WI38 (cell line): ENCODE results near the gene CLEC1B.

Experiments used
- H3K4me3 ChIP-seq: 2 replicates; pipeline ENCODE4 v1.5.1; 2011; ENCODE audit warnings: low read depth, mild to moderate bottlenecking, control low read depth, low read length
- TF ChIP-seq, protein P1 (sequence below): IDR thresholded peaks from 2 replicates; pipeline ENCODE4 v1.5.1; 2012; ENCODE audit warnings: low read depth, mild to moderate bottlenecking, control low read depth, low read length

The CLEC1B gene

GRCh38 chr12:9999016-9999415 is at the start of gene CLEC1B:
CLEC1B (minus strand) TSS chr12:9999121; CDS start chr12:9999100, 21 bp downstream.
- H3K4me3 ChIP-seq, result no peak within 1 kb of the TSS
- TF ChIP-seq, protein P1, sequence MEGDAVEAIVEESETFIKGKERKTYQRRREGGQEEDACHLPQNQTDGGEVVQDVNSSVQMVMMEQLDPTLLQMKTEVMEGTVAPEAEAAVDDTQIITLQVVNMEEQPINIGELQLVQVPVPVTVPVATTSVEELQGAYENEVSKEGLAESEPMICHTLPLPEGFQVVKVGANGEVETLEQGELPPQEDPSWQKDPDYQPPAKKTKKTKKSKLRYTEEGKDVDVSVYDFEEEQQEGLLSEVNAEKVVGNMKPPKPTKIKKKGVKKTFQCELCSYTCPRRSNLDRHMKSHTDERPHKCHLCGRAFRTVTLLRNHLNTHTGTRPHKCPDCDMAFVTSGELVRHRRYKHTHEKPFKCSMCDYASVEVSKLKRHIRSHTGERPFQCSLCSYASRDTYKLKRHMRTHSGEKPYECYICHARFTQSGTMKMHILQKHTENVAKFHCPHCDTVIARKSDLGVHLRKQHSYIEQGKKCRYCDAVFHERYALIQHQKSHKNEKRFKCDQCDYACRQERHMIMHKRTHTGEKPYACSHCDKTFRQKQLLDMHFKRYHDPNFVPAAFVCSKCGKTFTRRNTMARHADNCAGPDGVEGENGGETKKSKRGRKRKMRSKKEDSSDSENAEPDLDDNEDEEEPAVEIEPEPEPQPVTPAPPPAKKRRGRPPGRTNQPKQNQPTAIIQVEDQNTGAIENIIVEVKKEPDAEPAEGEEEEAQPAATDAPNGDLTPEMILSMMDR, result no peak

GRCh38 chr12:10048526-10048925 is 49.6 kb upstream of the CLEC1B start:
- no peak overlapping the region for H3K4me3 ChIP-seq
- TF ChIP-seq, protein P1, result no peak

- H3K4me3 ChIP-seq, result no peak overlapping the region
- TF ChIP-seq, protein P1, result no peak
Observed at GRCh38 chr12:10042167-10042566, 43.2 kb upstream of the CLEC1B start.

- no peak overlapping the region for H3K4me3 ChIP-seq
- TF ChIP-seq, protein P1, result no peak
Observed at GRCh38 chr12:10033783-10034545, 35.0 kb upstream of the CLEC1B start.

GRCh38 chr12:10031771-10032175 is 32.9 kb upstream of the CLEC1B start:
- H3K4me3 ChIP-seq, result peak overlapping the region; percentile 19; the same call in 1 of the 2 replicates
- TF ChIP-seq, protein P1, result no peak

DNA sequence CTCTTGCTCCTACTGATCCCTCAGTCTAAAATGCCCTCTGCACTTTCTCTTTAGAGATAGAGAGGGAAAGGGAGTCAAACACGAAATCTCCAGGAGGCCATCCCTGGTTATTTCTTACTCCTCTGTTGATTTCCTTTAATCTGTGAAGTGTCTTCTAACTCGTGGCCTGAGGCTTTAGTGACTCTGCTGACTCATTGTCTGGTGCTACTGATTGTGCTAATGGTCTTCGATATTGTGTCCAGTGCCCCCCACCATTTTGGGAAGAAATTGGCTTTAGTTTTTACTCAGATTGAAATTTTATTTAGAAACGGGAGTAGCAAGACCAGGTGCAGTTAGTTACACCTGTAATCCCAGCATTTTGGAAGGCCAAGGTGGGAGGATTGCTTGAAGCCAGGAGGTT is 32.4 kb upstream of the CLEC1B start:
- H3K4me3 ChIP-seq, result peak overlapping the region; percentile 19; the same call in 1 of the 2 replicates
- TF ChIP-seq, protein P1, result no peak

- H3K4me3 ChIP-seq, result peak within 1 kb of the TSS; percentile 19; the same call in 1 of the 2 replicates
- TF ChIP-seq, protein P1, result no peak
Observed at GRCh38 chr12:10030446-10030845, 31.5 kb upstream of the CLEC1B start, which contains the start of gene CLEC9A. CLEC9A (plus strand) TSS chr12:10030682; CDS start chr12:10052688, 22,006 bp downstream.
